HG03135 (cell line): ENCODE measurements around the gene SEC22A.
"Not testable (repeated sequence)": the region's sequence is repeated elsewhere in the genome, so short reads cannot be mapped to it uniquely, and the experiment has no call there.

ENCODE experiments used
- ATAC-seq: cut with Tn5 transposase; IDR thresholded peaks from one replicate; pipeline ENCODE4 v1.9.1; 2021; ENCODE audit warnings: mild to moderate bottlenecking, moderate library complexity; ENCODE audit not compliant: unreplicated experiment

SEC22A gene

GRCh38 chr3:123169930-123170329, 31.8 kb upstream of the SEC22A start:
- ATAC-seq, result no peak

GRCh38 chr3:123180791-123181190, 21.0 kb upstream of the SEC22A start:
- ATAC-seq, result no peak

DNA sequence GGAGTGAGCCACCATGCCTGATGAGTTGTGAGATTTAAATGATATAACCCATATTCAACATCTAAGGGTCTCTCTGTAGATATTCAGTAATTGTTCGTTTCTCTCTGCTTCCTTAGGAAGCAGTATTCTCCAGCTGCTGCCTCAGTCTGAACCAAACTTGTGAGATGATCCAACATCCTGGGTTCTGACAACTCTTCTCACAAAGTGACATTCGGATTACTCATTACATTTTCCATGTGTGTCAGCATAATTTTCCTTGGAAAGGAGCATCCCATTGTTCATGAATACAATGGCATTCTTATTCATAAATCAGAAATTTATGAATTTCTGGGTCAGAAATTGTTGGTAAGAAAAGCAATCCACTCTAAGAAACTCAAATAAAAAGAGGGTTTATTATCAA, 15.0 kb upstream of the SEC22A start:
- no peak for ATAC-seq

GRCh38 chr3:123188058-123188457, 13.7 kb upstream of the SEC22A start:
- ATAC-seq, result no peak

DNA sequence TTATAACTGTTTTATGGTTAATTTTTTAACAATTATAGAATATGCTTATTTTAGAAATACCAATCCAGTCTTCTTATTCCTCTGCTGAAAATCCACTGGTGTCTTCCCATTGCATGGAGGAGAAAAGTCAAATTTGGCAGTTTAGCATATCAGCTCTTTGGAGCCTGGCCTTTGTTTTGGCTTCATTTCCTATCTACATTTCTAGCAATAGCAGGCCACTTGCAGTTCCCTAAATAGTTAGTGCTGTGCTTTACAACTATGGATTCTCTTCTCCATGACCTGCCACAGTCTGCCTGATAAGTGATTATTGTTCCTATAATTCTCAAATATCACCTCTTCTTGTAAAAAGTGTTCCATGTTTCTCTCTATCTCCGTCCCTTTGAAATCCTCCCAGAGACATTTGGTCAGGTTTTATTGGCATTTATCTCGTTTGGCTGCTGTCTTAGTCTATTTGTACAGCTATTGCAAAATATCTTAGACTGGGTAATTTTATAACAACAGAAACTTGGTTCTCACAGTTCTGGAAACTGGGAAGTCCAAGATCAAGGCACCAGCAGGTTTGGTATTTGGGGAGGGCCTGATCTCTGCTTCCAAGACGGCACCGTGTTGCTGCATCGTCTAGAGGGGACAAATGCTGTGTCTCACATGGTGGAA, 8.2 kb upstream of the SEC22A start:
- ATAC-seq, result no peak

GRCh38 chr3:123194552-123194951, 7.2 kb upstream of the SEC22A start:
- ATAC-seq, result no peak

DNA sequence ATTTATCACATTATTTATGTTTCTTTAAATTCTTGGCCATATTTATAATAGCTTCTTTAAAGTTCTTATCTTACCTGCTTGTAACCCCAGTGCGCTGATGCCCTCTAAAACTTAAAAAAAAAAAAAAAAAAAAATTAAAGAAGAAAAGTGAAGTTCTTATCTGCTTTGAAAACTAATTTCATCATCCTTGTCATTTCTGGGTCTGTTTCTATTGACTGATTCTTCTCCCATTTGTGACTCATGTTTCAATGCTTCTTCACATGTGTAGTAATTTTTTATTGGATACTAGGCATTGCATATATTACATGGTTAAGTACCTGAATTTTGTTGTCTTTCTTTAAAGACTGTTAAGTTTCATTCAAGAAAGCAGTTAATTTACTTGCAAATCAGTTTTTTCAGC, 3.4 kb upstream of the SEC22A start:
- no peak for ATAC-seq

GRCh38 chr3:123201223-123201556, 553 bp upstream of the SEC22A start:
- ATAC-seq, result no peak

DNA sequence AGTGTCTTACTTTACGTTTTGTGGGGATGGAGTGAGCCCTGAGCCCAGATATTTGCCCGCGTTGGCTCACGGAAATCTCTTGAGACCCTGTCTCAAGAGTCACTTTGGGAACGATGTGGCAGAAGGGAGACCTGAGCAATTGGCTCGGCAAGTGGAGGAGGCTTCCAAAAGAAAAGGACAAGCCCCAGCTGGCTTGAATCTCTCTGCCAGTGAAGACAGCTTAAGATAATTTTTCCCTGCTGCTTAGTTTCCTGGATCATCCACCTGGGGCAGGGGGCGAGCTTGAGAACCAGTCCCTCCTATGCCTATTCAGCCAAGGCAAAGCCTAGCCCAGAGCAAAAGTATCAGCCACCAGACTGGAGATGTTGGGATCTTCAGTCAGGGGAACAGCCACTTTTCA, 708 bp downstream of the SEC22A start:
- no peak for ATAC-seq

- no peak for ATAC-seq
Observed at GRCh38 chr3:123218990-123219389, 17.2 kb downstream of the SEC22A start.

GRCh38 chr3:123221369-123221768, 19.6 kb downstream of the SEC22A start:
- not testable (repeated sequence) for ATAC-seq

GRCh38 chr3:123225016-123225415, 23.3 kb downstream of the SEC22A start:
- ATAC-seq, result no peak

GRCh38 chr3:123226549-123226948, 24.8 kb downstream of the SEC22A start:
- ATAC-seq, result no peak

DNA sequence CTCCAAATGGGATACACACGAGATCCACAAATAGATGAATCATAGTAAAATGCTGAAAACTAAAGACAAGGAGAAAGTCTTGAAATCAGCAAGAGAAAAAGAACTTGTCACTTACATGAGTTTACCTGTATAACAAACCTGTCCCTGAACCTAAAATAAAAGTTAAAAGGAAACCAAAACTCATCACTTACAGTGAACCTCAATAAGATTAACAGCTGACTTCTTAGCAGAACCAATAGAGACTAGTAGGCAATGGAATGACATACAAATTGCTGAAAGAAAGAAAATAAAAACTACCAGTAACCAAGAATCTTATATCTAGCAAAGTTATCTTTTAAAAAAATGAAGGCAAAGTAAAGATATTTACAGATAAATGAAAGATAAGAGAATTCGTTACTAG, 27.4 kb downstream of the SEC22A start:
- no peak for ATAC-seq

DNA sequence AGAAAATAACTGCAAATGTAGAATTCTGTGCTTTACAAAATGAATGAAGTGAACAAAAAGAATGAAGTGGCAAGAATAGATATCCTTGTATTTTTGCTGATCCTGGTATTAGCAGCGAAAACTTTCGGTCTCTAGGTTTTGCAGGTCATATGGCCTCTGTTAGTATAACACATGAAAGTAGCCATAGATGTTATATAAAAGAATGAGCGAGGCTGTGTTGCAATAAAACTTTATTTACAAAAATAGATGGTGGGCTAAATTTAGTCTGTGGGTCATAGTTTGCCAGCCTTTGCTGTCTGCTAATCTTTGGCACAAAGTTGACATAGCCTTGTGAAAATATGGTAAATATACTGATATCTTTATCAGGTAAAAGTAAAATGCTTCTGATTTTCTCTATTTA, 35.2 kb downstream of the SEC22A start:
- ATAC-seq, result no peak

- ATAC-seq, result not testable (repeated sequence)
Observed at GRCh38 chr3:123239186-123239585, 37.4 kb downstream of the SEC22A start.

GRCh38 chr3:123239756-123240155, 38.0 kb downstream of the SEC22A start:
- no peak for ATAC-seq

GRCh38 chr3:123244128-123244527, 42.4 kb downstream of the SEC22A start:
- no peak for ATAC-seq

GRCh38 chr3:123246866-123247265, 45.1 kb downstream of the SEC22A start:
- no peak for ATAC-seq

DNA sequence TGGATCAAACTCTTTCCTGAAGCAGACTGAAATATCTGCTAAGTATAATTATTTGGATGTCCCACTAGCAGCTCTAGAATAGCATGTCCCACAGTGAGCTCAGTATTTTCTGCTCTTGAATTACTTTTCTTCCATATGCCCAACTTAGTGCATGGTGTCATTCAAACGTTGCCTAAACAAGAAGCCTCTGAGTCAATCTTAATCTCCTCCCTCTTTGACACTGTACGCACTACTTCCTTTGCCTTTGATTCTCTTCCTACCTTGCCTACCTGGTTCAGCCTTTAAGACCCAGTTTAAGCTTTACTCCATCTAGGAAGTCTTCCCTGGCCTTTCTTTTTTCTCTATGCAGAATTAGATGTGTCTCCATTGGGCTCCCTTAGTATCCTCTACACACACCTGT, 54.5 kb downstream of the SEC22A start:
- ATAC-seq, result no peak

DNA sequence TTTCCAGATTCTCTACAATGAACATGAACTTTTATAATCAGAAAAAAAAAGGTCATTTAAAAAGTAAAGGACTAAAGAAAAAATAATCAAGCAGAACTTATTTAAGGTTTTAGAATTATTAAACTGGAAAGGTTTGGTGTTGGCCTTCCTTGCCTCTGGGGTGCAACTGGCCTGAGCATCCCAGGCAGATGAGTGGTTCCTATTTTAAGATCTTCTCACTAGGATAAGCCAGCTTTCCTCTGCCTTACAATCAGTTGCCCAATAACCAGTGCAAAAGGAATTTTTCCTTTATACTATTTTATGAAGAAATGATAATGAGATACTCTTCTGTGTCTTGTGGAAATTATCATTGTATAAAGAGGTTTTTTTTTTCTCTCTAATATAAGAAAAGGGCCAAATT, 56.6 kb downstream of the SEC22A start:
- ATAC-seq, result no peak

DNA sequence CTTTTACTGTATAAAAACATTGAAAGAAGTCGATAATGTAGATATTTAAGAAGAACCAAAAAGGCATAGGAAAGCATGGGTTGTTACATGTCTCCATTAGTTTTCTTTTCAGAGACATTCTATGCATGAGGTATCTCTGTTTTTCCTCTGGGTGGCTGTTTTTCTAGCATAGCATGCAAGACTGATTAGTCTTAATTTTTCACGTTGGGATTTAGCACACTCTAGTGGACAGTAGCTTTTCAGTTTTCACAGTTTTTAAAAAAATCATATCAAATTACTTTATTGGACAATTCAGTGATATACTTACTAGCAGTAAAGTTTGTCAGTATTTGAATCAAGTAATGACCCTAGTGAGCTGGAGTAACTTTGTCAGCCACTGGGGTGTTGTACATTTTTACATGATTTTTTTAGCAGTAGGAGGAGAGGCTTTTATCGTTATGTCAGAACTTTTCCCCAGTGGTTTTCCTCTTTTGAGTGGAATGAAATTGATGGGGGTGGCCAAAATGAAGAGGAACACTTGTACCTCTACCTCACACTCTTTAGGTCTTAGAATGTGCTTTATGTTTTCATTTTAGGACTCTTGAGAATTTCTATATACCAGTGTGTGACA, 57.2 kb downstream of the SEC22A start:
- no peak for ATAC-seq

DNA sequence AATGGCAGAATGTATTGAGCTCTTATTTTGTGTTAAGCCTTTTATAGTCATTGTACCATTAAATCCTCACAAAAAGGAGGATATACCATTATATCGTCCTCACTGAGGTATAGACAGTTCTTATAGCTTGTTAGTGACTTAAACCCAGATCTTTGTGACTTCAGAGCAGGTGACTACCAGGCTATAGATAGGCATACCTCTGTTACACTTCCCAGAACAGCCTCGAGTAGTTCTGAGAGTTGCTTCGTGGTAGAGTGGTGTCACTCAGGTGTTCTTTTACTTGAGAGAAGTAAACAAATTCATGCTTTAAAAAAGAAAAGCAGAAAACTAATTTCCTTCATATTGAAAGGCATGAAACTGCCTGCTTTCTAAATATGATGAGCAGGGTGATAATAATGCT, 59.9 kb downstream of the SEC22A start:
- no peak for ATAC-seq
